Esophagus squamous epithelium (tissue), 5 donors: Measurements from ENCODE around the gene AEBP1. TPM values are rescaled to one million over a fixed set of nuclear protein-coding genes. Genes with fewer than 3 reads are reported as not detected.

Source experiments
- DNase-seq: peaks from one replicate; lab custom pipeline; 2025; lab: John Stamatoyannopoulos, UW
- H3K27ac ChIP-seq, 4 donors: fragments of 200-600 bp; sonication (generic); one replicate each; pipeline ENCODE4 v1.5.1; 2016 to 2019; ENCODE audit warnings: mild to moderate bottlenecking in 1 of 4
- H3K27me3 ChIP-seq, 4 donors: fragments of 200-600 bp; sonication (generic); 1 replicate in 3 of 4; 2 replicates in 1 of 4; pipeline versions ENCODE4 v1.5.1 to v1.6.0; 2017 to 2021; ENCODE audit warnings: antibody characterized with exemption in 1 of 4
- H3K36me3 ChIP-seq, 3 donors: fragments of 200-600 bp; sonication (generic); one replicate each; pipeline ENCODE4 v1.5.1; 2016 to 2019
- H3K4me1 ChIP-seq, 3 donors: fragments of 200-600 bp; sonication (generic); one replicate each; pipeline ENCODE4 v1.5.1; 2017 to 2019
- H3K4me3 ChIP-seq, 4 donors: fragments of 200-600 bp; sonication (generic); 1 replicate in 3 of 4; 2 replicates in 1 of 4; pipeline ENCODE4 v1.5.1; 2016 to 2019; ENCODE audit warnings: mild to moderate bottlenecking in 2 of 4, moderate library complexity in 1 of 4
- H3K9me3 ChIP-seq, 3 donors: fragments of 200-600 bp; sonication (generic); one replicate each; pipeline ENCODE4 v1.5.1; 2016 to 2019
- POLR2A ChIP-seq, 4 donors: fragments of 450-650 bp; IDR thresholded peaks; one replicate each; pipeline ENCODE4 v1.6.1; 2017; ENCODE audit warnings: antibody characterized with exemption in 4 of 4, mild to moderate bottlenecking in 4 of 4, moderate library complexity in 3 of 4
- whole genome bisulfite sequencing, 2 donors: methylation state at CpG; one replicate each; pipeline ENCODE4 v1.1.5; 2018; 5-methylcytosine and 5-hydroxymethylcytosine counted together
- intact Hi-C: fragments of 100-400 bp; cut with DNase I; formaldehyde crosslinking; loops from one replicate; pipeline ENCODE4 v1.15.0; 2022
- total RNA-seq, 4 donors: library from RNA; depleted of rRNA; stranded (reverse); fragments of >200 nt; gene quantifications; one replicate each; pipeline ENCODE4 v1.1.0, GENCODE V29; 2016
- TF ChIP-seq, protein P1 (sequence below), 6 experiments: fragments of 450-650 bp in 4 of 6; fragments of 200-600 bp in 2 of 6; sonication (generic) in 2 of 6; IDR thresholded peaks; one replicate each; pipeline ENCODE4 v1.5.1; 2016 to 2019; ENCODE audit warnings: antibody characterized with exemption in 6 of 6, mild to moderate bottlenecking in 4 of 6, moderate library complexity in 4 of 6
- donor health status: DM: yes; HTN: yes; CAD: no.

Gene AEBP1
- total RNA-seq, 4 donors from 2014 or later = 4.6 to 83.9 (median 25.2) TPM

DNA sequence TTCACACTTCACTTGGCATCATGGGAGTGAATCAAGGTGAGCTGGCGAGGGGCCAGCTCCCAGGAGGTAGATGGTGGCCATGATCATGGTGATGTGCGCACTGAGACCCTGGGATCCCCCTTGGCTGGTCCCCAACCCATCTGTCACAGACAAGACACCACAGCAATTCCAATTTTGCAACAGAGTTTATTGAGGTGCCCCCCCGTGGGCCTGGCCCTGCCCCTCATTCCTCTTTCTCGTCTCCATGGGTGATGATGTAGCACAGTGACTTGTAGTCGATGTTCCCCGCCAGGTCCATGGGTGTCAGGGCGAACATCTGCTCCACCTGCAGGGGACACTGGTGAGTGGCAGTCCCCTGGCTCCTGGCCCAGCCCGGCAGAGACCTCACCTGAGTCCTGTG lies 34.6 kb downstream of the AEBP1 start:
- TF ChIP-seq, protein P1, sequence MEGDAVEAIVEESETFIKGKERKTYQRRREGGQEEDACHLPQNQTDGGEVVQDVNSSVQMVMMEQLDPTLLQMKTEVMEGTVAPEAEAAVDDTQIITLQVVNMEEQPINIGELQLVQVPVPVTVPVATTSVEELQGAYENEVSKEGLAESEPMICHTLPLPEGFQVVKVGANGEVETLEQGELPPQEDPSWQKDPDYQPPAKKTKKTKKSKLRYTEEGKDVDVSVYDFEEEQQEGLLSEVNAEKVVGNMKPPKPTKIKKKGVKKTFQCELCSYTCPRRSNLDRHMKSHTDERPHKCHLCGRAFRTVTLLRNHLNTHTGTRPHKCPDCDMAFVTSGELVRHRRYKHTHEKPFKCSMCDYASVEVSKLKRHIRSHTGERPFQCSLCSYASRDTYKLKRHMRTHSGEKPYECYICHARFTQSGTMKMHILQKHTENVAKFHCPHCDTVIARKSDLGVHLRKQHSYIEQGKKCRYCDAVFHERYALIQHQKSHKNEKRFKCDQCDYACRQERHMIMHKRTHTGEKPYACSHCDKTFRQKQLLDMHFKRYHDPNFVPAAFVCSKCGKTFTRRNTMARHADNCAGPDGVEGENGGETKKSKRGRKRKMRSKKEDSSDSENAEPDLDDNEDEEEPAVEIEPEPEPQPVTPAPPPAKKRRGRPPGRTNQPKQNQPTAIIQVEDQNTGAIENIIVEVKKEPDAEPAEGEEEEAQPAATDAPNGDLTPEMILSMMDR (IDR thresholded peaks at IDR 0.05) = no peak
- TF ChIP-seq POLR2A (IDR thresholded peaks at IDR 0.05) = no peak
- intact Hi-C loops = no loop called here
- Histone ChIP-seq H3K27me3 (no peaks in the 10 kb centered on the region), H3K4me3 (no peak overlapping the region), H3K9me3 (no peaks in the 10 kb centered on the region), H3K36me3 (no peaks in the 10 kb centered on the region), H3K4me1 (no peaks in the 10 kb centered on the region), H3K27ac (no peak overlapping the region)
- WGBS, 2 donors = 67 to 82% methylated on average over 1 to 2 of the region's 8 CpGs
- DNase-seq = no peak

DNA sequence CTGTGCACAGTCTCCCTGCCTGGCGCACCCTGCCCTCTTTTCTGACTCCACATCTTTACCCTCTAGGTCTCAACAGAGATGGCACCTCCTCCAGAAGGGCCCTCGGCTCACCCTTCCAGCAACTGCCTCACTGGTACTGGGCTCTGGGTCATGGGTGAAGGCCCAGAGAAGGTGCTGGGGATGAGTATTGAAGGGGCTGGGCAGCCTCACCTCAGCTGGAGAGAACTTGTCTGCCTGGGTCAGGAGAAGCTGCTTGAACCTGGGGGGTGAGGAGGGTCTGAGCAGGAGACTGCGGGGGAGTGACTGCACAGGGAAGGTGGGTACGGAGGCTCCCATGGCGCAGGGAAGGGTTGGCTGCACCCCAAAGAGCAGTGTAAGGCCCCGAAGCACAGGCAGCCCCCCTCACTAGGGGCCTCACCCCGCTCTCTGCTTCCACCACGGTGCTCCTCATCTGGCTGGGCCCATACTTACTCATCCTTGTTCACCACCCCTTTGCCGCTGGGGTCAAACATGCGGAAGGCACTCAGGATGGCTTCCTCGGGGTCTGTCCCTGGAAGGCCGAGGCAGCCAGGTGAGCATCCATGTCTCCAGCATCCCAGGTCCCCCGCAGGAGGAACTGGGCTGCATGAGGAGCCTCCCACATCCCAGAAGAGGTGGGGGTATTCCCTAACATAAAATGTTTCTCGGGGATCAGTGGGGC lies 35.3 kb downstream of the AEBP1 start:
- Histone ChIP-seq H3K27ac (no peak overlapping the region), H3K27me3 (peaks cover 0 to 2% (median 0%) of the 10 kb centered on the region in 4 donors), H3K4me3 (no peak overlapping the region), H3K36me3 (no peaks in the 10 kb centered on the region), H3K4me1 (no peaks in the 10 kb centered on the region), H3K9me3 (no peaks in the 10 kb centered on the region)
- TF ChIP-seq, protein P1 (IDR thresholded peaks at IDR 0.05) = no peak
- TF ChIP-seq POLR2A (IDR thresholded peaks at IDR 0.05) = no peak
- intact Hi-C loops = no loop called here
- DNase-seq = no peak
- 89 to 98% methylated on average over 7 of the region's 14 CpGs for WGBS, 2 donors

DNA sequence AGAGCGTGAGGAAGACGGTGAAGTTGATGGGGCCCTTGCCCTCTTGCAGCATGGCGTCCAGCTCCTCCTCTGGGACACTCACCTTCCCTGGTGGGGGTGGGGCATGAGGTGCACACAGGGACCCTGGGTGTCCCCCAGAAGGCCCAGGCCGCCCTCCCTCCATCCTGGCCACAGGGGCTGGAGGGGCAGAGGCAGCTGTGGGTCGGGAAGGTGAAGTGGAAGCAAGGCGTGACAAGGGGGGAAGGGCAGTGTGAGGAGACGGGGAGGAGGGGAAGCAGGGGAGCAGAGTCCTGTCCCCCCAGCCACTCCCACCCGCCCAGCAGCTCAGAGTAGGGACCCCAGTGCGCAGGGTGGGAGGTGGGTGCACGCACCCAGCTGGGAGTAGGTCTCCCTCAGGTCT lies 36.2 kb downstream of the AEBP1 start:
- TF ChIP-seq, protein P1 (IDR thresholded peaks at IDR 0.05) = no peak
- TF ChIP-seq POLR2A (IDR thresholded peaks at IDR 0.05) = no peak
- Histone ChIP-seq H3K4me3 (no peak overlapping the region), H3K36me3 (no peaks in the 10 kb centered on the region), H3K4me1 (peaks cover 1 to 4% (median 1%) of the 10 kb centered on the region in 3 donors), H3K27me3 (peaks cover 0 to 11% (median 0%) of the 10 kb centered on the region in 4 donors), H3K27ac (no peak overlapping the region), H3K9me3 (no peaks in the 10 kb centered on the region)
- no peak for DNase-seq
- intact Hi-C loops = no loop called here
- 76 to 82% methylated on average over 2 to 4 of the region's 10 CpGs for WGBS, 2 donors

DNA sequence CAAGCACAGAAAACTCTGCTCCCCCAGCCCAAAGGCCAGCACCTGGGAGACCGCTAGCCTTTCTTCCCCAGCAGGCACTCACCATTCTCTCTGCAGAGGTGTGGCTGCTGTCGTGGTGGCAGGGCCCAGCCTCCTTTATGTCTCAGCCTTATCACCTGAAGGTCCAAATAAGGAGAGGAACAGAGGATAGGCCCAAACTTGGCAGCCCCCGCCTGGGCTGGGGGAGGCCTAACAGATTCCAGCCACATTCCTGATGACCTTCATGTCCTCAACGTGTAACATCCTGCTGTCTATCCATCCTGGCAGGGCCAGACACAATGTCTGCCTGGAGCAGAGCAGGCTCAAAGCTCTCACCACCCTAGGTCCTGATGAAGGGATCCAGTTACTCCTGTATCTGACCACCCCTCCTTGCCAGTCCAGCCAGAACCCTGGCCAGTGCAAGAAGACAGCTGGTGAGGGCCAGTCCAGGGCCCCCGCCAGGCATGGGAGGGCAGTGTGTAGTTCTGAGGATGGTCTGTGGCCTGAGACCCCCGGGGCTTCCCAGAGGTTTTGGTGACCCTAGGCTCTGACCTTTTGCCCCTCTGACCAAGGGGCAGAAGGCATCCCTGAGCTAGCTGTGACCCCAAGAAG lies 37.2 kb downstream of the AEBP1 start, which contains the start of gene MYL7:
Gene MYL7, minus strand, starts transcription at position 112 of the 630 bp plus-strand sequence. Its CDS starts 27 bp downstream, at position 85.
- Histone ChIP-seq H3K36me3 (no peaks in the 10 kb centered on the region), H3K9me3 (no peaks in the 10 kb centered on the region), H3K27ac (no peak within 1 kb of the TSS), H3K27me3 (peaks cover 0 to 20% (median 0%) of the 10 kb centered on the region in 4 donors), H3K4me3 (no peak within 1 kb of the TSS), H3K4me1 (peaks cover 9 to 14% (median 11%) of the 10 kb centered on the region in 3 donors)
- intact Hi-C loops = no loop called here
- WGBS, 2 donors = 60 to 81% methylated on average over 1 to 4 of the region's 6 CpGs
- DNase-seq = no peak
- TF ChIP-seq, protein P1 (IDR thresholded peaks at IDR 0.05) = no peak
- TF ChIP-seq POLR2A (IDR thresholded peaks at IDR 0.05) = no peak

DNA sequence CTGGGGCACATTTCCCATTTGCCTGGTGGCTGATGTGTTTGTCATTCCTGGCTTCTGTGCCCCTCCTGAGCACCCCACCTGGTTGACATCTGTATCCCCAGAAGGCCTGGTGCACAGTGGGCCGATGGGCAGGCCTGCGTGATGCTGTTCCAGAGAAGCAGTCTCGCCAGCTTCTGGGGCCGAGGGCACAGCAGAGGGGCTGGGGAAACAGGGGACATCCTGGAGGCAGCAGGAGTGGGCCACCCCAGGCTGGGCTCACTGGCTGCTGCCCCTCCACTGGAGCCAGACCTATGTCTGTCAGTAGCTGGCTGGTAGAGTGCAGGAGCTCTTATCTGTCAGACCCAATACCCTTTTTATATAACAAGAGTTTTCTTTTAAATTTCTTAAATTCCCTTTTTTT lies 37.9 kb downstream of the AEBP1 start:
- H3K27me3 ChIP-seq = peaks cover 0 to 25% (median 0%) of the 10 kb centered on the region in 4 donors
- H3K4me3 ChIP-seq = no peak overlapping the region
- TF ChIP-seq, protein P1 (IDR thresholded peaks at IDR 0.05) = no peak
- no peak for TF ChIP-seq POLR2A (IDR thresholded peaks at IDR 0.05)
- no peak for DNase-seq
- WGBS, 2 donors = no CpG with 5 or more reads among the region's 4 CpGs
- intact Hi-C loops = no loop called here
- H3K4me1 ChIP-seq = peaks cover 13 to 21% (median 14%) of the 10 kb centered on the region in 3 donors
- H3K36me3 ChIP-seq = no peaks in the 10 kb centered on the region
- H3K9me3 ChIP-seq = no peaks in the 10 kb centered on the region
- H3K27ac ChIP-seq = no peak overlapping the region
